GM23248 (cell line): ENCODE measurements around the gene EGFLAM. TPM values are rescaled to one million over a fixed set of nuclear protein-coding genes. Genes with fewer than 3 reads are reported as not detected.
A peak's percentile ranks its signal among the peaks of the same experiment; 100 is the strongest.
"Not testable (repeated sequence)": the region's sequence is repeated elsewhere in the genome, so short reads cannot be mapped to it uniquely, and the experiment has no call there.

Source experiments
- DNase-seq: peaks from one replicate; pipeline ENCODE4 v3.0.0-alpha.2; 2015
- H2AFZ ChIP-seq: fragments of 200-600 bp; sonication (generic); 2 replicates; pipeline ENCODE4 v1.6.1; 2016; ENCODE audit warnings: antibody characterized with exemption
- H3F3A ChIP-seq: fragments of 200-600 bp; sonication (generic); 2 replicates; pipeline ENCODE4 v1.6.1; 2016; ENCODE audit warnings: mild to moderate bottlenecking, antibody characterized with exemption, mixed run types; ENCODE audit not compliant: insufficient read depth
- H3K27ac ChIP-seq: fragments of 200-600 bp; sonication (generic); 2 replicates; pipeline ENCODE4 v1.5.1; 2016; ENCODE audit warnings: mild to moderate bottlenecking
- H3K27me3 ChIP-seq: fragments of 200-600 bp; sonication (generic); replicated peaks from 2 replicates; pipeline ENCODE4 v1.6.1; 2016; ENCODE audit warnings: mild to moderate bottlenecking; ENCODE audit not compliant: insufficient read depth
- H3K36me3 ChIP-seq: fragments of 200-600 bp; sonication (generic); 2 replicates; pipeline ENCODE4 v1.6.1; 2016; ENCODE audit warnings: low read depth, mild to moderate bottlenecking
- H3K4me1 ChIP-seq: fragments of 200-600 bp; sonication (generic); 2 replicates; pipeline ENCODE4 v1.6.1; 2016; ENCODE audit warnings: mild to moderate bottlenecking; ENCODE audit not compliant: insufficient read depth
- H3K4me2 ChIP-seq: fragments of 200-600 bp; sonication (generic); one replicate; pipeline ENCODE4 v1.6.1; 2016; ENCODE audit warnings: mild to moderate bottlenecking; ENCODE audit not compliant: unreplicated experiment
- H3K4me3 ChIP-seq: fragments of 200-600 bp; sonication (generic); 2 replicates; pipeline ENCODE4 v1.5.1; 2016; ENCODE audit warnings: mild to moderate bottlenecking
- H3K79me2 ChIP-seq: fragments of 200-600 bp; sonication (generic); 2 replicates; pipeline ENCODE4 v1.6.1; 2016; ENCODE audit warnings: mild to moderate bottlenecking; ENCODE audit not compliant: insufficient read depth
- H3K9ac ChIP-seq: fragments of 200-600 bp; sonication (generic); 2 replicates; pipeline ENCODE4 v1.6.1; 2016; ENCODE audit warnings: mild to moderate bottlenecking
- H3K9me2 ChIP-seq: fragments of 200-600 bp; sonication (generic); 2 replicates; pipeline ENCODE4 v1.6.1; 2016; ENCODE audit warnings: mixed run types, mild to moderate bottlenecking, moderate library complexity; ENCODE audit not compliant: insufficient read depth
- H3K9me3 ChIP-seq: fragments of 200-600 bp; sonication (generic); one replicate; pipeline ENCODE4 v1.6.1; 2017; ENCODE audit warnings: low read depth
- H4K20me1 ChIP-seq: fragments of 200-600 bp; sonication (generic); 2 replicates; pipeline ENCODE4 v1.6.0; 2016; ENCODE audit not compliant: insufficient read depth
- EZH2 ChIP-seq: fragments of 200-600 bp; sonication (generic); IDR thresholded peaks from 2 replicates; pipeline ENCODE4 v1.6.1; 2018; ENCODE audit warnings: antibody characterized with exemption, mild to moderate bottlenecking; ENCODE audit not compliant: insufficient read depth, poor library complexity, severe bottlenecking
- EZH2phosphoT487 ChIP-seq: fragments of 200-600 bp; sonication (generic); IDR thresholded peaks from 2 replicates; pipeline ENCODE4 v1.6.1; 2018; ENCODE audit warnings: antibody characterized with exemption, moderate library complexity, mild to moderate bottlenecking, low read depth; ENCODE audit not compliant: insufficient read depth
- WGBS, 2 experiments: methylation state at CpG; one replicate each; pipeline ENCODE4 v1.1.6; 2015 to 2017; ENCODE audit warnings: low lambda C conversion rate in 2 of 2, low coverage in 1 of 2; ENCODE audit errors: missing lambda C conversion rate in 2 of 2; 5-methylcytosine and 5-hydroxymethylcytosine counted together
- in situ Hi-C: fragments of 300-500 bp; cut with MboI; formaldehyde crosslinking; loops from 2 replicates; pipeline ENCODE4 v1.15.0; 2020
- polyA plus RNA-seq: library from polyadenylated mRNA; unstranded; fragments of >200 nt; fragmentation: Nextera tagmentation; extraction: Ambion mirVana; gene quantifications from 2 replicates; pipeline ENCODE4 v1.2.1, GENCODE V29; 2016
- total RNA-seq: library from RNA; depleted of rRNA; stranded (reverse); fragments of >200 nt; shearing (Covaris generic); gene quantifications from 2 replicates; pipeline ENCODE4 v1.2.3, GENCODE V29; 2014

The EGFLAM gene
- total and polyA plus RNA-seq, 2 experiments from 2014 or later: not detected

DNA sequence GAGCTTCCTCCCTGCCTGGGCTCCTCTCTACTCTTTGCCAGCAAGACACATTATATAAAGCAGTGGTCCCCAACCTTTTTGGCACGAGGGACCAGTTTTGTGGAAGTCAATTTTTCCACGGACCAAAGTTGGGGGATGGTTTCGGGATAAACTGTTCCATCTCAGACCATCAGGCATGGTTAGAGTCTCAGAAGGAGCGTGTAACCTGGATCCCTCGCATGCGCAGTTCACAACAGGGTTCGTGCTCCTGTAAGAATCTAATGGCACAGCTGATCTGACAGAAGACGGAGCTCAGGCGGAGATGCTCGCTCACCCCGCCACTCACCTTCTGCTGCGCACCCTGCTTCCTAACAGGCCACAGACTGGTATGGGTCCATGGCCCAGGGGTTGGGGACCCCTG, 155.3 kb downstream of the EGFLAM start:
- TF ChIP-seq EZH2phosphoT487 (no peak), EZH2 (no peak)
- H3K4me2 ChIP-seq: no peak overlapping the region
- DNase-seq: no peak
- no peaks in the 10 kb centered on the region for H3K9me3 ChIP-seq
- H3K27ac ChIP-seq: no peak overlapping the region
- no peaks in the 10 kb centered on the region for H3K79me2 ChIP-seq
- H2AFZ ChIP-seq: no peak overlapping the region
- 96 to 97% methylated on average over 12 of the region's 12 CpGs for WGBS, 2 experiments
- no peaks in the 10 kb centered on the region for H3F3A ChIP-seq
- no peak overlapping the region for H3K4me3 ChIP-seq
- H3K4me1 ChIP-seq: peaks cover 18% of the 10 kb centered on the region
- H3K36me3 ChIP-seq: no peaks in the 10 kb centered on the region
- 0 out of 2 replicates have a peak, but pooled peaks cover 3% of the 10 kb centered on the region for H3K27me3 ChIP-seq
- no peak overlapping the region for H3K9ac ChIP-seq
- no peaks in the 10 kb centered on the region for H4K20me1 ChIP-seq
- no peaks in the 10 kb centered on the region for H3K9me2 ChIP-seq
- in situ Hi-C loops: no loop called here

- in situ Hi-C loops: no loop called here
- Histone ChIP-seq H3K79me2 (no peaks in the 10 kb centered on the region), H3K27me3 (0 out of 2 replicates have a peak, but pooled peaks cover 3% of the 10 kb centered on the region), H3K9me2 (no peaks in the 10 kb centered on the region), H3K4me2 (peak overlapping the region; percentile 44), H3K9me3 (no peaks in the 10 kb centered on the region), H3K4me1 (peaks cover 18% of the 10 kb centered on the region), H3K9ac (no peak overlapping the region), H4K20me1 (no peaks in the 10 kb centered on the region), H2AFZ (no peak overlapping the region), H3K4me3 (no peak overlapping the region), H3F3A (no peaks in the 10 kb centered on the region), H3K36me3 (no peaks in the 10 kb centered on the region), H3K27ac (no peak overlapping the region)
- peak; percentile 96 for DNase-seq
- TF ChIP-seq EZH2 (no peak), EZH2phosphoT487 (no peak)
- 1 to 3% methylated on average over 4 of the region's 4 CpGs for WGBS, 2 experiments
Observed at GRCh38 chr5:38414348-38414747, 156.0 kb downstream of the EGFLAM start.

- in situ Hi-C loops, H3K79me2 ChIP-seq, H3K4me3 ChIP-seq, H3K9ac ChIP-seq, H3K27me3 ChIP-seq, H3K9me3 ChIP-seq, H3K9me2 ChIP-seq, H4K20me1 ChIP-seq, H3K27ac ChIP-seq, H3K36me3 ChIP-seq, H2AFZ ChIP-seq, H3K4me2 ChIP-seq, H3F3A ChIP-seq, DNase-seq: not testable (repeated sequence)
- H3K4me1 ChIP-seq: peaks cover 28% of the 10 kb centered on the region
- WGBS, 2 experiments: 78 to 79% methylated on average over 5 of the region's 5 CpGs
Observed at GRCh38 chr5:38415772-38416171, 157.4 kb downstream of the EGFLAM start.

DNA sequence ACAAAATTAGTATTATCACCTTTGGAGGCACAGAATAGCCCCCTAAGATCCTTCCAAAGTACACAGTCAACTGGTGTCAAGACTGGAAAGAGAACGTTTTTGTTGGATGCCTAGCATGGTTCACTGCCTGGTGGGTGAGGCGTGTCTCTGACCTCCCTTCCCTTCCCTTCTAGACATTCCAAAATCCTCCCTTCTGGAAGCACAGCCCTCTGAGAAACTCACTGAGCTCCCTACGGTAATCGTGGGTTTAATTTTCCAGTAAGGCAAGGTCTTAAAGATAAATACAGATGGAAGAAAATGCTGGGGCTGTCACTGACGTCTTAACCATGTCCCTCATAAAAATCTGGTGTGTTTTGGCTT, 159.3 kb downstream of the EGFLAM start:
- Histone ChIP-seq H2AFZ (no peak overlapping the region), H3F3A (peaks cover 17% of the 10 kb centered on the region; the same call in 1 of the 2 replicates), H4K20me1 (no peaks in the 10 kb centered on the region), H3K9me2 (no peaks in the 10 kb centered on the region), H3K4me1 (peaks cover 41% of the 10 kb centered on the region), H3K36me3 (no peaks in the 10 kb centered on the region), H3K27me3 (no peaks in the 10 kb centered on the region), H3K4me3 (no peak overlapping the region), H3K79me2 (no peaks in the 10 kb centered on the region), H3K9ac (no peak overlapping the region), H3K9me3 (no peaks in the 10 kb centered on the region), H3K4me2 (no peak overlapping the region), H3K27ac (no peak overlapping the region)
- no peak for DNase-seq
- 38 to 40% methylated on average over 5 of the region's 5 CpGs for WGBS, 2 experiments
- in situ Hi-C loops: no loop called here
- TF ChIP-seq EZH2: no peak
- TF ChIP-seq EZH2phosphoT487: no peak

DNA sequence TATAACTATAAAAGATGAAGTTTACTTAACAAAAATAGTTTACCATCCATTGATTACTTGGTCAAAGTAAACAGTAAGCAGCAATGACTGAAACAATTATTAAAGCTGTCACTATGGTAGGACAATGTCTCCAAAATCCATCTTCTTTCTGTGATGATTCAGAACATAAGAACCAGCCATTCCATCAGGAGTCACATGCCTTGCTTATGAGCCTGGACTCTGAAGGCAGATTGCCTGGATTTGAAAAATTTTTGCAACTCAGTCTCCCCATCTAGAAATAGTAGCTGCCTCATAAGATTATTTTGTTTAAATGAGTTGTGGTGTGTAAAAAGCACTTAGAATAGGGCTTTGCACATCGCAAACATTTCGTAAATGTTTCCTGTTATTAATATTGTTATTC, 161.9 kb downstream of the EGFLAM start:
- Histone ChIP-seq H3K9ac (no peak overlapping the region), H3F3A (peaks cover 17% of the 10 kb centered on the region; the same call in 1 of the 2 replicates), H3K27me3 (no peaks in the 10 kb centered on the region), H3K27ac (peak overlapping the region; percentile 8; the same call in 1 of the 2 replicates), H3K9me3 (no peaks in the 10 kb centered on the region), H3K9me2 (no peaks in the 10 kb centered on the region), H3K4me3 (no peak overlapping the region), H2AFZ (no peak overlapping the region), H4K20me1 (no peaks in the 10 kb centered on the region), H3K36me3 (no peaks in the 10 kb centered on the region), H3K79me2 (no peaks in the 10 kb centered on the region), H3K4me1 (peaks cover 36% of the 10 kb centered on the region), H3K4me2 (peak overlapping the region; percentile 24)
- peak; percentile 74 for DNase-seq
- in situ Hi-C loops: no loop called here
- TF ChIP-seq EZH2phosphoT487 (no peak), EZH2 (no peak)
- 94 to 95% methylated on average over 2 of the region's 2 CpGs for WGBS, 2 experiments
